ENCODE data around the gene SLC46A2.

The SLC46A2 gene

DNA sequence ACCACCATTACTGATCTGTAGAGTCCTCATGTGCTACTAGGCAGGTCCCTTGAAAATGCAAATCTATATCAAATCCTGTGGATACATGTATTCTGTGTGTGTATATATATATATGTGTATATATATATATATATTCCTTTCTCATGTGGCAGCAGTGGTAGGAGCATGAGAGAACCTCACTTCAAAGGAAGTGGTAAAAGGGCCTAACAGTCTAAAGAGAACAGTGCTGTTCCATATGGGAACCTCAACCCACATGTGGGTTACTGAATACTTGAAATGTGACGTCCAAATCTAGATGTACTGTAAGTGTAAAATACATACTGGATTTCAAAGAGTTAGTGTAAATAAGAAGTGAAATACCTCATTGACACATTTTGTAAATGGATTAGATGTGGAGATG lies 5.4 kb downstream of the SLC46A2 start:
- DNase-seq (ENCODE audit: low read depth in 3 of 3): no peak

DNA sequence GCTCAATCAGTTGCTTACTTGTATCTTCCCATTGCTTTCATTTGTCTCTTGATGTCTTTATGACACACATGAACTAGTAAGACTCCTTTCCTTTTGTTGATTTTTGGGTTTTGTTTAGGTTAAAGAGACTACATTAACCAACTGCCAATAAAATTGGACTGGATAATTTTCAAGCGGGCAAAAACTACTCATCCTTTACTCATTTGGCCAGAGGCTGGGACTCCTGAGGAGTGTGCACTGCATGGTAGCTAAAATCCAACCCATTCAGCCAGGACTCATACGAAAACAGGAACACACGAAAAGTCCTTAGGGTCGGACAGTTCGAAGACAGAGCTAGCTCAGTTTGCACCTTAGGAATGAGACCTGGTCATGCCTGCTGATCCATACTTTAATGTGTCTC lies 6.0 kb downstream of the SLC46A2 start:
- no peak for DNase-seq (ENCODE audit: low read depth in 3 of 3)

GRCh38 chr9:112884101-112884500 lies 6.6 kb downstream of the SLC46A2 start:
- no peak for DNase-seq (ENCODE audit: low read depth in 3 of 3)

DNA sequence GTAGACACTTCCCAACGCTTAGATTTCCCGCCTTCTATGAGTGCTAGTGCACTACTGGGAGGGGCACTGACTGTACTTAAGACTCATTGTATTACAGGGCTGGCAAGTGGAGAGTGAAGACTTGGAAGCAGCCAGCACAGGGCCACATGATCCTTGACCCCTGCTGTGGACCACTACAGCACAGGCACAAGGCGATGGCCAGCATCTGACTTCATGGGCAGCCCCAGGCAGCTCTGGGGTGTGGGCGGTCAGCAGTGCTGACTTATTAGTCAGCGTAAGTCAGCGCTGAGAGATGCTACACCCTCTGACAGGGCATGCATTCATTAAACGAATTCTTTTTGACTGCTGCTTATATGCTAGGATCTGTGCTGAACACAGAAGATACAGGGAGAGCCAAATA lies 9.3 kb downstream of the SLC46A2 start:
- no peak for DNase-seq (ENCODE audit: low read depth in 3 of 3)

DNA sequence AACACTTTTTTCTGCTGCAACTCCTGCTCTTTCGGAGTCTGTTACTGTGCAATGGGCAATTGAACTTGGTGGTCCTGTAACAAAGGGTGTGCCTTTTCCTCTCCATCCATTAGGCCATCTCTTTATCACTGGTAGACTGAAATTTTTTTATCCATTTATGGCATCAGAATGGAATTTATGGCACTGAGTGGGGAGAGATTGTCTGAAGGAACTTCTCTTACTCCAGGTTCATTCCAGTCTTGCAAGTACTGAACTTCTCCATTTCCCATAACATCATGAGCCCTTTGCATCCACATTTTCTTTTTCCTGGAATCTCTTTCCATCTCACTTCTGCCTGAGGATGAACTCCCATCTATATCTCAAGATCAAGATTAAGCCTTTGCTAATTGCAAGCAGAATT lies 10.0 kb downstream of the SLC46A2 start:
- DNase-seq (ENCODE audit: low read depth in 3 of 3): no peak

DNA sequence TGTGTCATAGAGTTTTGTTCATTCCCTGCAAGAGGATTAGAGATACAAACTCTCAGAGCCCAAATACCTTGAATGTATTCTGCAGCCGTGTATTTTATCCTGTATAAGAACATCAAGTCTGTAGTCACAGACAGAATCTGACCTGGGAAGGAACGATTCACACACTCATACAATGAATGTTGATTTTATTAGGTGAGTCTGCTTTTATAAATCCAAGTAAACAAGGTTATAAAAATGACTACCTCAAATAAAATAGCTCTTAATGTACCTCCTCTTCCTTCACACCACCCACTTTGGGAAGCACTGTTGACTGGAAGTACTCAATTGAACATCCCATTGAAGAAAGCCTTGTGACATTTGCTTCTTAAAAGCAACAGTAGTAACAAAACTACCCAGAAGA lies 11.9 kb downstream of the SLC46A2 start:
- no peak for DNase-seq (ENCODE audit: low read depth in 3 of 3)

GRCh38 chr9:112873773-112874405 lies 16.8 kb downstream of the SLC46A2 start:
- DNase-seq (ENCODE audit: low read depth in 3 of 3): no peak

GRCh38 chr9:112872019-112872418 lies 18.7 kb downstream of the SLC46A2 start:
- no peak for DNase-seq (ENCODE audit: low read depth in 3 of 3)

- DNase-seq (ENCODE audit: low read depth in 3 of 3): no peak
These were observed 20.1 kb downstream of the SLC46A2 start for GRCh38 chr9:112870556-112870955.

DNA sequence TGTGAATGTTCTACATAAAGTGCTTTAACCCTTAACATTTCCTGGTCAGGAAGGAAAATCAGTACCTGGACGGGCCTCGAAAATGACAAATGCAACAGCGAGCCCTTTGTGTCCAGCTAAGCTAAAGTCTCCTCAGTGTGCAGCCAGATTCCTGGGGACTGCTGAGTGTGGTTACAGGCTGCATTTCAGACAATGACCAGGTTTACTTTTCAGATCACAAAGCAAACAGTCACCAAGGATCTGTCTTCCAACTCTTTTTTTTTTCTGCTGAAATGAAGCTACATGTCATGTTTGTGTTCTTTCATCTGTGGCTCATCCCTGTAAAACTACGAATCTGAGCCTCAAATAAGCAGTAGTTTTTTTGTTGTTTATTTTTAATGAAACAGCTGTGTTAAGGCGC lies 20.8 kb downstream of the SLC46A2 start:
- DNase-seq (ENCODE audit: low read depth in 3 of 3): no peak

- DNase-seq (ENCODE audit: low read depth in 3 of 3): no peak
These were observed 21.6 kb downstream of the SLC46A2 start for GRCh38 chr9:112869041-112869529.

- DNase-seq (ENCODE audit: low read depth in 3 of 3): no peak
These were observed 22.2 kb downstream of the SLC46A2 start for GRCh38 chr9:112868461-112868860.

GRCh38 chr9:112867275-112867991 lies 23.2 kb downstream of the SLC46A2 start:
- DNase-seq (ENCODE audit: low read depth in 3 of 3): peak in 1 of 3 donors; percentile 38

DNA sequence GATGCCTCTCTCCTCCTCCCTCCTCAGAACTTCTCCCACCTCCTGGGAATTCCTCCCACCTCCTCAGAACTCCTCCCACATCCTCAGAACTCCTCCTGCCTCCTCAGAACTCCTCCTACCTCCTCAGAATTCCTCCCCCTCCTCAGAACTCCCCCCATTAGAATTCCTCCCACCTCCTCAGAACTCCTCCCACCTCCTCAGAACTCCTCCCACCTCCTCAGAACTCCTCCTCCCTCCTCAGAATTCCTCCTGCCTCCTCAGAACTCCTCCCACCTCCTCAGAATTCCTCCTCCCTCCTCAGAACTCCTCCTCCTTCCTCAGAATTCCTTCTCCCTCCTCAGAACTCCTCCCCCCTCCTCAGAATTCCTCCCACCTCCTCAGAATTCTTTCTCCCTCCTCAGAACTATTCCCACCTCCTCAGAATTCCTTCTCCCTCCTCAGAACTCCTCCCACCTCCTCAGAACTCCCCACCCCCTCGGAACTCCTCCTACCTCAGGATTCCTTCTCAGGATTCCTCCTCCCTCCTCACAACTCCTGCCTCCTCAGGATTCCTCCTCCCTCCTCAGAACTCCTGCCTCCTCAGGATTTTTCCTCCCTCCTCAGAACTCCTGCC lies 23.9 kb downstream of the SLC46A2 start:
- DNase-seq (ENCODE audit: low read depth in 3 of 3): no peak

- no peak for DNase-seq (ENCODE audit: low read depth in 3 of 3)
These were observed 25.7 kb downstream of the SLC46A2 start for GRCh38 chr9:112864982-112865381.

- no peak for DNase-seq (ENCODE audit: low read depth in 3 of 3)
These were observed 26.3 kb downstream of the SLC46A2 start for GRCh38 chr9:112864403-112864802.

GRCh38 chr9:112863746-112864145 lies 26.9 kb downstream of the SLC46A2 start:
- DNase-seq (ENCODE audit: low read depth in 3 of 3): no peak

GRCh38 chr9:112863214-112863613 lies 27.5 kb downstream of the SLC46A2 start:
- DNase-seq (ENCODE audit: low read depth in 3 of 3): no peak

DNA sequence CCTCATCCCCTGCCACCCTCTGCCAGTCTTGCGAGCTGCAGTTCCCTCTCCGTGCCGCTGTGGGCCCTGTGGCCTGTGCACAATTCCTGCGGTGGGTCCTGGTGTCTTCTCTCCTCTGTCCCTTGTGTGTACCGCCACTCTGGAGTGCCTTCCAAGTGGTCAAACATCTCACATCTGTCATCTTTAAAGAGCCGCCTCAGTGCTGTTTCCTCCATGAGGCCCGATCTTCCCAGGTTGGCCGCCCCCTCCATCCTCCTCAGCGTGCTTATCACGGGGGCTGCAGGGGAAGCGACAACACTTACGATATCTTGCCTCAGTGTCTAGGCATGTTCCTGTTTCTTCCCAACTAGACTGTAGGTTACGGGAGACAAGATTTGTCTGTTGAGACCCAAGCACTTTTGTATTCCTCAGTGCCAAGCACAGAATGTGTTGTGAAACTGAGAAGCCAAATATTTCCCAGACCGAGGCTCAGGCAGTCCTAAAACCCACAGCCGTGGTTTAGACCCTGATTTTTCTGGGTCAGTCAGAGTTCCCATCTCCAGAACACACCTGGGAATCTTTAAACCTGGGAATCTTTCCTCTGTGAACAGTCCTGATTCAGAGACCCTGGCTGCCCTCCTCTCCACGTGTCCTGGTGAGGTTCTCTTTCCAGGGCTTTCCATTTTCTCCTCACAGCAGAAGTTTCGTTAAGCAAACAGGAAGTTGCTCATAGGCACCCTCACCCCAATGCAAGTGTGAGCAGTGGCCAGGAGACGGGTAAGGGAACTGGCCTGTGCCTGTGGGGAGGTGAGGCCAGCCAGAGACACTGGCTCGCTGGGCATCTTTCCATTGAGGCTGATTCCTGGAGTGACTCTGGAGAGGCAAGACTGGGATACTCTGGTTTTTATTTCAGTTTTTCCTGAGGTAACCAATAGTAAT lies 28.8 kb downstream of the SLC46A2 start:
- no peak for DNase-seq (ENCODE audit: low read depth in 3 of 3)

DNA sequence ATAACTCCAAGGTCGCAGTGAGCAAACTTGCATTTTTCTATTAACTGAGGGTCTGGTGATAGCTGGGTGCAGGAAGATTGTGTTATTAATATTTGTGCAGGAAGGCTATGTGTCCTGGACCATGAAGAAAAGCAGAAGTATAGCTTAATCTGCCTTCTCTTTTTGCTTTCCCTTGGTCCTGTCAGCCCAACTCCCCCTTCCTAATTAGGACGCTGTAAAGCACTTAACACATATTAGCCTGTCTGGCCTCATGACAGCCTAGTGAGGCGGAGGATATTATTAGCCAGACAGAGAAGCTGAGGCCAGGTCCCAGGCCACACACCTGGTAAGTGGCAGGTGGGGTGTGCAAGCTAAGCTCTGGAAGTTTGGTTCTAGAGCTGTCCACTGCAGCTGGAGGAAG lies 29.5 kb downstream of the SLC46A2 start:
- DNase-seq (ENCODE audit: low read depth in 3 of 3): no peak

- no peak for DNase-seq (ENCODE audit: low read depth in 3 of 3)
These were observed 30.2 kb downstream of the SLC46A2 start for GRCh38 chr9:112860451-112860850.

DNA sequence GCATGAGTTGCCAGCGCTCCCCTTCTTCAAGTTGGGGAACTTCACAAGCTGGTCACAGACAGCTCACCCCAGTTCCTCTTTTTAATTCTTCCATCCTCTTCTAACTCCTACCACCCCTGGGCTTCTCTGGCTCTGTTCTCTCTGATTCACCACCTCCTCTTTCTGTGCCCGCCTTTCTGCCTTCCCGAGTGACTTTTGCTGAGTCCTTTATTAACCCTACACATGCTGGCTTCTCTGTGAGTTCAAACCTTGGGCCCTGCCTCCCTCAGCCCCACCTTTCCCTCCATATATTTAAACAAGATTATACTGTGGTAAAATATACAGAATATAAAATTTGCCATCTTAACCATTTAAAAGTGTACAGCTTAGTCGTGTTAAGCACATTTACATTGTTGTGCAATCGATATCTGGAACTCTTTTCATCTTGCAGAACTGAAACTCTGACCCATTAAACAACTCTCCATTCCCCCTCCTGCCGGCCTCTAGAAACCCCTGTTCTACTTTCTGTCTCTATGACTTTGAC lies 32.0 kb downstream of the SLC46A2 start:
- no peak for DNase-seq (ENCODE audit: low read depth in 3 of 3)

Data from stimulated activated CD4-positive, alpha-beta T cell treated with anti-CD3 and anti-CD28 coated beads, TNF-alpha, amount 100 ng/mL, for 48 hours (primary cell).